ENCODE results near the gene DIP2B.

DNA sequence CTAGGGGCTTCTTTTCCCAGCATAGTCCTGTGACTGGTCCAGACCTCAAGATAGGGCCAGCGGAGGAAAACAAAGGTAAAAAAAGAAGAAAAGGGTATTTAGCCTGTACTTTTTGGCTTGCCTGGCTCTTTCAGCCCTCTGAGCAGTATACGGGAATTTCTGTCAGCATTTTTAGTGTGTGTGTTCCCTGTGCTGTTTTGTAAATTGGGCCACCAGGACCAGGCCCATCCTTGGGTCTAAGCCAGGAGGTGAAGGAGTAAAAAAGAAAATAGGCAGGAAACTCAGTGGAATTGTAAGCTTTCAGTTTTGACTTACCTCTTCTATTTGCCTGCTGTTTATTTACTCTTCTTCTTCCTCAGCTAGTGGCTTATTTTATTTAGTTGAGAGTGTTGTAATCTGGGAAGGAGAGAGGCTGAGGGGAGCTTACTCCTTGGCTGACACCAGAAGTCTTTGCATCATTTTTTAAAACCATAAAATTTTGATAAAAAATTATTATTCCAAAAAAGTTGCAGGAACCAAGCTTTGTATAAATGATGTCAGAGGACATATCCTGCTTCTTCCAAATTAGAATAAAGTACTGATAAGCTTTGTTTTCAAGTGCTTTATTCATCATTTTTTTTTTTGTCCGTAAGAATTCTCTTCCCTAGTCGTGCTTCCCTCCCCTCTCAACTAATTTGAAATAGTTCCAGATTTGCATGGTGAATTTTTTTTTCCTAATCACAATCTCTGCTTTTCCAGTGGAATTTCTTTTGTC lies 63.7 kb downstream of the DIP2B start:
- TF ChIP-seq POLR2A (IDR thresholded peaks at IDR 0.05): no peak
- TF ChIP-seq, protein P1, sequence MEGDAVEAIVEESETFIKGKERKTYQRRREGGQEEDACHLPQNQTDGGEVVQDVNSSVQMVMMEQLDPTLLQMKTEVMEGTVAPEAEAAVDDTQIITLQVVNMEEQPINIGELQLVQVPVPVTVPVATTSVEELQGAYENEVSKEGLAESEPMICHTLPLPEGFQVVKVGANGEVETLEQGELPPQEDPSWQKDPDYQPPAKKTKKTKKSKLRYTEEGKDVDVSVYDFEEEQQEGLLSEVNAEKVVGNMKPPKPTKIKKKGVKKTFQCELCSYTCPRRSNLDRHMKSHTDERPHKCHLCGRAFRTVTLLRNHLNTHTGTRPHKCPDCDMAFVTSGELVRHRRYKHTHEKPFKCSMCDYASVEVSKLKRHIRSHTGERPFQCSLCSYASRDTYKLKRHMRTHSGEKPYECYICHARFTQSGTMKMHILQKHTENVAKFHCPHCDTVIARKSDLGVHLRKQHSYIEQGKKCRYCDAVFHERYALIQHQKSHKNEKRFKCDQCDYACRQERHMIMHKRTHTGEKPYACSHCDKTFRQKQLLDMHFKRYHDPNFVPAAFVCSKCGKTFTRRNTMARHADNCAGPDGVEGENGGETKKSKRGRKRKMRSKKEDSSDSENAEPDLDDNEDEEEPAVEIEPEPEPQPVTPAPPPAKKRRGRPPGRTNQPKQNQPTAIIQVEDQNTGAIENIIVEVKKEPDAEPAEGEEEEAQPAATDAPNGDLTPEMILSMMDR (IDR thresholded peaks at IDR 0.05): no peak
